GM21515 (cell line): Measurements from ENCODE around the gene GALNT18.
A peak's percentile ranks its signal among the peaks of the same experiment; 100 is the strongest.

Experiments
- ATAC-seq: cut with Tn5 transposase; IDR thresholded peaks from one replicate; pipeline ENCODE4 v1.9.1; 2021; ENCODE audit not compliant: unreplicated experiment

The GALNT18 gene

GRCh38 chr11:11289669-11290068 lies 332.1 kb downstream of the GALNT18 start:
- ATAC-seq: no peak

GRCh38 chr11:11288972-11289616 lies 332.7 kb downstream of the GALNT18 start:
- ATAC-seq: no peak

- no peak for ATAC-seq
These were observed 337.3 kb downstream of the GALNT18 start for GRCh38 chr11:11284481-11284880.

- no peak for ATAC-seq
These were observed 340.2 kb downstream of the GALNT18 start for GRCh38 chr11:11281626-11282025.

DNA sequence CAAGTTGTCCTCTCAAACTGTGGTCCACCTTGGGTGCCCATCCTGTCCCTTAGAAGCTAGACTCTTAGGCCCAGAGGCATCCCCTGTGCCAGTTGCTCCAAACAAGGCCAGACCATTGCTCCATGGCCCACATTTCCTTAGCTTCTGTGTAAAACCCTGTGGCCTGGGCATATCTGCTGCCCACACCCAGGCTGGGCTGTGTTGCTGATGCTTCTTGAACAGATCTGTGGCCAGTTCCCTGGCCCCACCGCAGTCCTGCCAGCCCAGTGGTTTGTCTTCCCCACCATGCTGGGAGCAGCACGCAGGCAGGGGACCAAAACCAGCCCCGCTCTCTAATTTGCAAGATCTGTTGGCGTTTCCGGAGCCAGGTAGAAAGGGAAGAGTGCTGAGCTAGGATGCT lies 341.0 kb downstream of the GALNT18 start:
- no peak for ATAC-seq

GRCh38 chr11:11279956-11280689 lies 341.7 kb downstream of the GALNT18 start:
- no peak for ATAC-seq

DNA sequence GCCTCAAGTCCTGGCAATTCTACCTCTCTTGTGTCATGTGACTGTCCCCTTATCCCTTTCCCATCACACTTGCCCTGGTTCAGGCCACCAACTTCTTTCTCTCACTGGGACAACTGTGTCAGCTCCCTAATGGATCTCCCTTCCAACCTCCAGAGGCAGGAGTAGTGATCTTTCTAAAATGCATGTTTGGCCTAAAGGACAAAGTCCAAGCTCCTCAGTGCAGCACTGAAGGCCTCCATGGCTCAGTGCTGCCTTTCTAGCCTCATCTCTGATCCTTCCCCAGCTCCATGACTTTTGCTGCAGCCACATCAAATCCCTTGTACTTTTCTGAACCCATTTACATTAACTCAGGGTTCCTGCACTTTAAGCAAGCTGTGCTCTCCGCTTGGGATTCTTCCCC lies 349.6 kb downstream of the GALNT18 start:
- no peak for ATAC-seq

DNA sequence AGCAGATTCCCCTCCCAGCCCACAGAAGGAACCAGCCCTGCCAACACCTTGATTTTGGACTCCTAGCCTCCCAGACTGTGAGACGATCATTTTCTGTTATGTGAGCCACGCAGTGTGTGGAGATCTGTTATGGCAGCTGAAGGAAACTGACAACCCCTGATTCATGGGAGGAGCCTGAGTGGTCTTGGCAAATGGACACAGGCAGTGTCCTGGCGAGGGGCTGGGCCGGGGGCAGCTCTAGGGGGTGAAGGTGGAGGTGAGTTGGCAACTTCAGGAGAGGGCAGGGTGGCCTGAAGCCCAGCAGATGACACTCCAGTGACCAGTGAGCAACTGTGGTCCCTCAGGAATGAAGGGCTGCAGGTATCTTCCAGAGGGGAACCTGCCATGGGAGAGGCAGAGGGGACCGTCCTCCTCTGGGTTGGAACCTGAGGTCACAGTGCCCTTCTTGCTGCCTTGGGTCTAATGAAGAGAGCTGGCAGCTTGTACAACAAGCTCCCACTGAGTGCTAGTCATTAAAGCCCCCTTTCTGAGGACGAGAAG lies 351.5 kb downstream of the GALNT18 start:
- no peak for ATAC-seq

DNA sequence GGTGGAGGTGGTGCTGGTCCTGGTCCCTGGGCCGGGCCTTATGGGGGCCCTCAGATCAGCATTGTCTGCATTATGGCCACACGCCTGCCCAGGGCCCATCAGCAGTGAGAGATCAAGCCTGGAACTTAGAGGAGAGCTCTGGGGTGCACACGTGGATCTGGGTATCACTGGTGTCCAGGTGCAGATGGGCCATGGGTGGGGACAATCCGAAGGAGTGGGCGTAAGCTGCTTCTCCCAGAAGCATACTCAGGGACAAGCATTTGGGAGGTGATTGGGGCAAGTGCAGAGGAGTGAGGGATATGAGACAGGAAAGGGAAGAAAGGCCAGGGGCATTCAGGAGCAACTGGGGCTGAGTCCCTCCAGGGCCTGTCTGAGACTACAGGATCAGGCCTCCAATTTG lies 353.1 kb downstream of the GALNT18 start:
- no peak for ATAC-seq

DNA sequence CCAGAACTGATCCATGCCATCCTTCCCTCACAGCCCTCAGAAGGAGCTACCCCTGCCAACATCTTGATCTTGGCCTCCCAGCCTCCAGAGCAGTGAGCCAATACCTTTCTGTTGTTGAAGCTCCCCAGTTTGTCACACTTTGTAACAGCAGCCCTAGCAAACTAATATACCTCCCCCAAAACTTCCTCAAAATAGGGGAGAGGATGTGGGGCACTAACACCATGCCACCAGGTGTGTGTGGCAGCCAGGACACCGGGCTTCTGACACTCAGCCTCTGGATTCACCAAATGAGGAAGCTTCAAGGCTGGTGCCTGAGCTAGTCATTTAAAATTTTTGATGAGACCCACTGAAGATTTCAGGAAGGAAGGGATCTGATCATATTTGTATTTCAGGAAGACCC lies 353.7 kb downstream of the GALNT18 start:
- ATAC-seq: no peak

- no peak for ATAC-seq
These were observed 354.5 kb downstream of the GALNT18 start for GRCh38 chr11:11267312-11267711.

GRCh38 chr11:11265994-11266606 lies 355.7 kb downstream of the GALNT18 start:
- ATAC-seq: peak; percentile 57

GRCh38 chr11:11265320-11265719 lies 356.5 kb downstream of the GALNT18 start:
- ATAC-seq: no peak

GRCh38 chr11:11263238-11264005 lies 358.4 kb downstream of the GALNT18 start:
- no peak for ATAC-seq

DNA sequence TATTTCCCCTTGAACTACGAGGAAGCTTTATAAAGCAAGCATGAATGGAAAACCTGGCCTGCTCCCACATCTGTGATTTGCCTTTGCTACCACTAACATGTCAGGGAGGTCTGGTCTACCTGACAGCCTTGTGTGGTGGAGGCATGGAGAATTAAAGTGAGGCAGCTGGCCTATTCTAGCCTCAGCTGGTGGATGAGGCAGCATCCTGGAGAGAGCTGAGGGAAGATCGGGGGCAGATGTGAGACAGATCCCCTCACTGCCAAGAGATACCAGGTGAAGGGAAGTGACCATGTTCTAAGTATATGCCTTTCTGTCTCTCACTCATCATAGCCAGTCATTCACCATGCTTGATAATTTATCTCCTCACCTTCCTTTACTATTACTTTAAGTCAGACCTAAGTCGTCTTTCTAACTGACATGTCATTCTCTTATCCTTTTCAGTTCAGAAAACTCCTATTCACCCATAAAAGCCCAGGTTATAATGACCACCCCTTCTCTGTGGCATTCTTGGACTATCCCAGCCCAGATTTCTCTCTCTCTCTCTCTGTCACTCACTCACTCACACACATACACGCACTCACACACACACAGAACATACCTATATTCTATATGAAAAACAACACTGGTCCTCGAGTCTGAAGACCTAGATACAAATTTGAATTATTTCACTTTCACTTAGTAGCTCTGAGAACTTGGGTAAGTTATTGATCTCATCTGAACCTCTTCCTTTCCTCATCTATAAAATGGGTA lies 359.5 kb downstream of the GALNT18 start:
- ATAC-seq: no peak

- ATAC-seq: no peak
These were observed 360.2 kb downstream of the GALNT18 start for GRCh38 chr11:11261629-11262028.

DNA sequence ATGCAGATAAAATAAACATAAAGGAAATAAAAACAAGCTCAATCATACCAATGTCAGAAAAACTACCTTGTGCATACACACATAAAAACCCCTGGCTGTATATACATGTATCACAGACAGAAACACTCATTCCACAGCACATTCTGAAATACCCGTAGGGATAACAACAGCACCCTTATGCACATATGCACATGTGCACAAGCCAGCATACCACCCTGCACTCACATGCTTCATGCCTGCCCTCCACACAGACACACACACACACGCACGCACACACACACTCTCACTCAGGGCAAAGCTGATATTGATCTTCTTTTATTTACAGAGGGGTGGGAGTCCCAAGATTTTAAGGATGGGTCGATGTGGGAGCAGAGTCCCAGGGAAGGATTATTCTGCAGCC lies 360.9 kb downstream of the GALNT18 start:
- ATAC-seq: no peak

DNA sequence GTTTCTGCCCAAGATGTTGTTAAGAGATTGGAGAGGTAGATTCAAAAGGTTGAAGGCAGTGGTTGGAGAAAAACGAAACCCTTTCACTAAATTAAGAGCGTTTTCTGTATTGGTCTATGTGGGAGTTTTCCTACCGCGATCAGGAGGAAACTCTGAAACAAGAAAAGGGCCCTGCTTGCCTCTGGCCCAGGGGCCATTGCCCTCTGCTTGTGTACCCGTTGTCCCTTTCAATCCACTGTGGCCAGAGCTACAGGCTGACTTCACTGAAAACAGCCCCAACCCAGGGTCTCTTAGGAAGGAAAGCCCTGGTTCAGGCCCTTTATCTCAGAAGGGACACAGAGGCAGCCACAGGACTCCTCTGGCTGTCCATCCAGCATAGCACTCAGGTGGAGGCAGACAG lies 367.8 kb downstream of the GALNT18 start:
- no peak for ATAC-seq

DNA sequence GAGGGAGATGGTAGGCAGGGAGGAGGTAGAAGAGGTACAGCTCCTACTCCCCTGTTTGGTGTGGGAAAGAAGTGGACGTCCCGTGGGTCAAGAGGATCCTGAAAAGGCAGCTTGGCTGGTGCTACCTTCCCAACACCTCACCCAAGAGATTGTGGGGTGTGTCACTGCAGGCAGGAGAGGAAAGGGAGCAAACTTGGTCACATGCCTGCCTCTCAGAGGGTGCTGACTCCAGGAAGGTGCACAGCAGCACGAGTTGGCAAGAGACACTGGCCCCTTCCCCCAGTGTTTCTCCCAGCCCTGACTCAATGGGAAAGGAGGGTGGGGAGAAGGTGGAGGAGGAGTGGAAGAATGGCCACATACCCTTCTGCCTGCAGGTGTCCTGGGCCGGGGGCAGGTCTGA lies 368.3 kb downstream of the GALNT18 start:
- ATAC-seq: no peak

- ATAC-seq: no peak
These were observed 369.4 kb downstream of the GALNT18 start for GRCh38 chr11:11252403-11252802.
